NOMO-1 treated with dmso at 0.1 percent for 144 hours (cell line): ENCODE data around the gene KCNT2.

Experiments
- DNase-seq: peaks from one replicate; lab custom pipeline; 2025; ENCODE audit not compliant: unreplicated experiment; lab: John Stamatoyannopoulos, UW

KCNT2 gene

GRCh38 chr1:196401891-196402290 lies 206.3 kb downstream of the KCNT2 start:
- no peak for DNase-seq

- no peak for DNase-seq
These were observed 206.8 kb downstream of the KCNT2 start for GRCh38 chr1:196401452-196401833.

- no peak for DNase-seq
These were observed 207.5 kb downstream of the KCNT2 start for GRCh38 chr1:196400478-196401451.

- DNase-seq, result no peak
These were observed 208.5 kb downstream of the KCNT2 start for GRCh38 chr1:196399713-196400112.

- DNase-seq, result no peak
These were observed 214.5 kb downstream of the KCNT2 start for GRCh38 chr1:196393742-196394141.

GRCh38 chr1:196393282-196393681 lies 215.0 kb downstream of the KCNT2 start:
- DNase-seq, result no peak

GRCh38 chr1:196387766-196388165 lies 220.5 kb downstream of the KCNT2 start:
- no peak for DNase-seq

- no peak for DNase-seq
These were observed 223.1 kb downstream of the KCNT2 start for GRCh38 chr1:196385109-196385508.

GRCh38 chr1:196382383-196382782 lies 225.9 kb downstream of the KCNT2 start:
- DNase-seq, result no peak

- no peak for DNase-seq
These were observed 226.7 kb downstream of the KCNT2 start for GRCh38 chr1:196381544-196381943.

GRCh38 chr1:196380316-196380715 lies 227.9 kb downstream of the KCNT2 start:
- no peak for DNase-seq

- no peak for DNase-seq
These were observed 230.4 kb downstream of the KCNT2 start for GRCh38 chr1:196377811-196378210.

- DNase-seq, result no peak
These were observed 231.5 kb downstream of the KCNT2 start for GRCh38 chr1:196376630-196377328.

GRCh38 chr1:196373798-196374197 lies 234.4 kb downstream of the KCNT2 start:
- DNase-seq, result no peak

- DNase-seq, result no peak
These were observed 235.2 kb downstream of the KCNT2 start for GRCh38 chr1:196372896-196373536.

- no peak for DNase-seq
These were observed 240.4 kb downstream of the KCNT2 start for GRCh38 chr1:196367838-196368237.

GRCh38 chr1:196366817-196367495 lies 241.3 kb downstream of the KCNT2 start:
- DNase-seq, result no peak

GRCh38 chr1:196361112-196361714 lies 247.0 kb downstream of the KCNT2 start:
- no peak for DNase-seq

- DNase-seq, result no peak
These were observed 250.3 kb downstream of the KCNT2 start for GRCh38 chr1:196357913-196358312.

- DNase-seq, result no peak
These were observed 252.9 kb downstream of the KCNT2 start for GRCh38 chr1:196355206-196355786.
